Vagina (tissue), 2 donors: ENCODE data around the gene CERS5. TPM values are rescaled to one million over a fixed set of nuclear protein-coding genes. Genes with fewer than 3 reads are reported as not detected.

Experiments used
- DNase-seq, 2 donors: peaks; one replicate each; pipeline ENCODE4 v3.0.0-alpha.2; 2017; ENCODE audit errors: extremely low spot score in 2 of 2
- H3K27ac ChIP-seq: fragments of 200-600 bp; sonication (generic); one replicate; pipeline ENCODE4 v1.5.1; 2019
- H3K27me3 ChIP-seq: fragments of 200-600 bp; sonication (generic); one replicate; pipeline ENCODE4 v1.5.1; 2019
- H3K36me3 ChIP-seq, 2 donors: fragments of 200-600 bp; sonication (generic); one replicate each; pipeline ENCODE4 v1.5.1; 2017 to 2019
- H3K4me1 ChIP-seq: fragments of 200-600 bp; sonication (generic); one replicate; pipeline ENCODE4 v1.5.1; 2019
- H3K4me3 ChIP-seq, 2 donors: fragments of 200-600 bp; sonication (generic); 1 replicate in 1 of 2; 2 replicates in 1 of 2; pipeline ENCODE4 v1.5.1; 2016 to 2019
- H3K9me3 ChIP-seq: fragments of 200-600 bp; sonication (generic); one replicate; pipeline ENCODE4 v1.5.1; 2019
- POLR2A ChIP-seq, 2 donors: fragments of 450-650 bp; IDR thresholded peaks; one replicate each; pipeline ENCODE4 v1.6.1; 2017; ENCODE audit warnings: antibody characterized with exemption in 2 of 2, mild to moderate bottlenecking in 2 of 2, moderate library complexity in 2 of 2
- POLR2AphosphoS5 ChIP-seq, 2 donors: sonication (generic); formaldehyde crosslinking; IDR thresholded peaks; one replicate each; pipeline ENCODE4 v1.9.0; 2017; ENCODE audit warnings: antibody characterized with exemption in 2 of 2, mild to moderate bottlenecking in 2 of 2, low read depth in 1 of 2; ENCODE audit not compliant: insufficient read depth in 1 of 2
- intact Hi-C: fragments of 100-400 bp; cut with DNase I; formaldehyde crosslinking; loops from one replicate; pipeline ENCODE4 v1.15.1; 2023
- total RNA-seq: library from RNA; depleted of rRNA; stranded (reverse); fragments of >200 nt; gene quantifications from one replicate; pipeline ENCODE4 v1.2.3, GENCODE V29; 2016
- TF ChIP-seq, protein P1 (sequence below), 3 experiments: fragments of 450-650 bp in 2 of 3; fragments of 200-600 bp in 1 of 3; sonication (generic) in 1 of 3; IDR thresholded peaks; one replicate each; pipeline ENCODE4 v1.5.1; 2017 to 2019; ENCODE audit warnings: antibody characterized with exemption in 3 of 3, mild to moderate bottlenecking in 2 of 3, moderate library complexity in 2 of 3

The CERS5 gene
- total RNA-seq, 1 donor from 2014 or later: 45.2 TPM

DNA sequence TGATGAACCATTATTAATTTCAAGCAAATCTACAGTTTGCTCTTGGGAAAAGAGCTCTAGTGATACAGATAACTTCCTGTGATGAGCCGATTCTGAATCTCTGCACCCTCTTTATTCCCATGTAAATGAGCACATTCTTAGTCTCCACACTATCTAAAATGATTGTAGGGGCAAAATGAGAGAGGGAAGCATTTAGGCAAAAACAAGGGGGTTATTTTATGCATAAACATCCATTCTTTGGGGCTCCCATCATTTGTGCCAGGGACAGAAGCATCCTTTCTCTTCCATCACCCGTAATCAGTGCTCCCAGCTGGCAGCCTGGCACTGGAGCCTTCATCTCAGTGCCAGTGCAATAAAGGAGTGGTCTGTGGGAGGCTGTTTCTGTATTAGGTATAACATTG is 65.0 kb downstream of the CERS5 start:
- Histone ChIP-seq H3K4me3 (no peak overlapping the region), H3K4me1 (peaks cover 19% of the 10 kb centered on the region), H3K27me3 (no peaks in the 10 kb centered on the region), H3K27ac (no peak overlapping the region), H3K9me3 (no peaks in the 10 kb centered on the region), H3K36me3 (peaks cover 0 to 19% of the 10 kb centered on the region in 2 donors)
- intact Hi-C loops: no loop called here
- no peak for DNase-seq
- TF ChIP-seq, protein P1, sequence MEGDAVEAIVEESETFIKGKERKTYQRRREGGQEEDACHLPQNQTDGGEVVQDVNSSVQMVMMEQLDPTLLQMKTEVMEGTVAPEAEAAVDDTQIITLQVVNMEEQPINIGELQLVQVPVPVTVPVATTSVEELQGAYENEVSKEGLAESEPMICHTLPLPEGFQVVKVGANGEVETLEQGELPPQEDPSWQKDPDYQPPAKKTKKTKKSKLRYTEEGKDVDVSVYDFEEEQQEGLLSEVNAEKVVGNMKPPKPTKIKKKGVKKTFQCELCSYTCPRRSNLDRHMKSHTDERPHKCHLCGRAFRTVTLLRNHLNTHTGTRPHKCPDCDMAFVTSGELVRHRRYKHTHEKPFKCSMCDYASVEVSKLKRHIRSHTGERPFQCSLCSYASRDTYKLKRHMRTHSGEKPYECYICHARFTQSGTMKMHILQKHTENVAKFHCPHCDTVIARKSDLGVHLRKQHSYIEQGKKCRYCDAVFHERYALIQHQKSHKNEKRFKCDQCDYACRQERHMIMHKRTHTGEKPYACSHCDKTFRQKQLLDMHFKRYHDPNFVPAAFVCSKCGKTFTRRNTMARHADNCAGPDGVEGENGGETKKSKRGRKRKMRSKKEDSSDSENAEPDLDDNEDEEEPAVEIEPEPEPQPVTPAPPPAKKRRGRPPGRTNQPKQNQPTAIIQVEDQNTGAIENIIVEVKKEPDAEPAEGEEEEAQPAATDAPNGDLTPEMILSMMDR (IDR thresholded peaks at IDR 0.05): no peak
- no peak for TF ChIP-seq POLR2A (IDR thresholded peaks at IDR 0.05)
- TF ChIP-seq POLR2AphosphoS5 (IDR thresholded peaks at IDR 0.05; ENCODE audit: insufficient read depth in 1 of 2, low read depth in 1 of 2): no peak

DNA sequence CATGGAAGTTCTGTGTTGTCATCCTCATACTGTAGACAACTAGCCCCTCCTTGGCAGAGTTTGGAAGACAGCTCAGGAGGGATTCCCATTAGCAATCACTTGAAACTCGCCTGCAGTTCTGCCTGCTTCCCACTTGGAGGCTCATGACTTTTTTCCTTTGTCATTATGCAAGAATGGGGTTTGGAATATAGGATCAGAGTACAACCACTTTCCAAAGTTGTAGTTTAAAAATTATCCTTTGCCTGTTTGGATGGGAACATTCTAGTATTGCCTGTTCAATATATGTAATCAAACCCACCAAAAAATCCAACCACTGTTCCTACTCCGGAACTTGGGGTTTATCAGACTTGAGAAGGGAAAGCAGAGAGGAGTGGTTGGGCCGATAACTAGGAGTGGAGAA is 65.5 kb downstream of the CERS5 start:
- Histone ChIP-seq H3K27me3 (no peaks in the 10 kb centered on the region), H3K4me3 (no peak overlapping the region), H3K36me3 (peaks cover 0 to 23% of the 10 kb centered on the region in 2 donors), H3K4me1 (peaks cover 19% of the 10 kb centered on the region), H3K27ac (no peak overlapping the region), H3K9me3 (no peaks in the 10 kb centered on the region)
- TF ChIP-seq, protein P1 (IDR thresholded peaks at IDR 0.05): peak in 1 of 3 experiments; percentile 27
- TF ChIP-seq POLR2AphosphoS5 (IDR thresholded peaks at IDR 0.05; ENCODE audit: insufficient read depth in 1 of 2, low read depth in 1 of 2): no peak
- intact Hi-C loops: no loop called here
- no peak for DNase-seq

DNA sequence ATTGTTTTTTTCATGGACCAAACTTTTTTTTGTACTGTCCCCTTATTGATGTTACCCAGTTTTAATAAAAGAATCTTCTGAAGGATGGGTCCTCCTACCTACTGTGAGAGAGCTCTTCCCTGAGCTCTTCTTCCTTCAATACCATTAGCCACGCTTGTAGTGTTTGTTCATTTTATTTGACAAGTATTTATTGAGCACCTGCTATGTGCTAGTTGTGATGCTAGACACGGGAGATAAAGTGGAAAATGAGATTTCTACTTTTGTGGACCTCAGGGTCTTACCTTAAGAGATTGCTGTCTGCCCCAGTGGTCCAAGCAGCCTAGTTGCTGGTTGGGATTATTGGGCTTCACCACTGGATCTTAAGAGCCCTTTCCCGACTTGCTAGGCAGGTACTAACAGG is 66.6 kb downstream of the CERS5 start:
- Histone ChIP-seq H3K36me3 (peaks cover under 1 to 34% of the 10 kb centered on the region in 2 donors), H3K27ac (no peak overlapping the region)
- intact Hi-C loops: no loop called here

DNA sequence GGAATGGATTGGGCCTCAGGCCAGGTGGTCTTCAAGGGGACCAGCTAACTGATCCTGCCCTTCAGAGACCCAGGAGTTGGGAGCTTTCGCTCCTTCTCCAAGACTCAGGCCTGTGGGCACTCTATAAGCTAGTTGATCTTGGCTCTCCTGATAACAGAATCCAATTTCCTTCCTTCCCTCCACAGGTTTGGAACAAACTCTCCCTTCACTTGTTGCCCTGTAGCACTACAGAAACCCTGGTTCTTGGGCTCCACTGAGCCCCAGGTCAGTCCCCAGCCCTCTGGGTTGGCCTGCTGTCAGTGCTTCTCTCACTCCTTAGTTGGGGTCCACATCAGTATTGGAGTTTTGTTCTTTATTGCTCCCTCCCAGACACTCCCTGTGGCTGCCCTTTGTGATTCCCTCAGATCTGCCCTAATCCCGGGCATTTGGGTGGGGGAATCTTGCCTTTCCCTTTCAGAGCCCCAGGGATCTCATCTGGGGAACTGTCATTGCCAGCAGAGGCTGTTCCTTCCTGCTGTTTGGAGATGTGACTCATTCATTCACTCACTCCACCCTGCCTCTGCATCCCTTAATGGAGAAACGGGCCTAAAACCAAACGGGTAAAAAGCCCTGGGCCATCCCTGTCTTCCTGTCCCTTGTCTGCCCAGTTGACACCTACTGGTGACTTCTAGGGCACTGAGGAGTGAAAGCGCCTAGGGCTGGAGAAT is 67.7 kb downstream of the CERS5 start:
- Histone ChIP-seq H3K4me1 (peaks cover 16% of the 10 kb centered on the region), H3K36me3 (peaks cover 4 to 45% of the 10 kb centered on the region in 2 donors), H3K27me3 (no peaks in the 10 kb centered on the region), H3K9me3 (no peaks in the 10 kb centered on the region), H3K27ac (peak overlapping the region; percentile 43), H3K4me3 (no peak overlapping the region)
- intact Hi-C loops: no loop called here
- DNase-seq: no peak
- TF ChIP-seq POLR2A (IDR thresholded peaks at IDR 0.05) (no peak), POLR2AphosphoS5 (IDR thresholded peaks at IDR 0.05; ENCODE audit: insufficient read depth in 1 of 2, low read depth in 1 of 2) (no peak)
- TF ChIP-seq, protein P1 (IDR thresholded peaks at IDR 0.05): no peak

More for the DNA sequence above, 66.6 kb downstream of the CERS5 start:
- Histone ChIP-seq H3K27me3 (no peaks in the 10 kb centered on the region), H3K4me3 (no peak overlapping the region), H3K4me1 (peaks cover 19% of the 10 kb centered on the region), H3K9me3 (no peaks in the 10 kb centered on the region)
- TF ChIP-seq POLR2AphosphoS5 (IDR thresholded peaks at IDR 0.05; ENCODE audit: insufficient read depth in 1 of 2, low read depth in 1 of 2) (no peak), POLR2A (IDR thresholded peaks at IDR 0.05) (no peak)
- TF ChIP-seq, protein P1 (IDR thresholded peaks at IDR 0.05): no peak
- no peak for DNase-seq

DNA sequence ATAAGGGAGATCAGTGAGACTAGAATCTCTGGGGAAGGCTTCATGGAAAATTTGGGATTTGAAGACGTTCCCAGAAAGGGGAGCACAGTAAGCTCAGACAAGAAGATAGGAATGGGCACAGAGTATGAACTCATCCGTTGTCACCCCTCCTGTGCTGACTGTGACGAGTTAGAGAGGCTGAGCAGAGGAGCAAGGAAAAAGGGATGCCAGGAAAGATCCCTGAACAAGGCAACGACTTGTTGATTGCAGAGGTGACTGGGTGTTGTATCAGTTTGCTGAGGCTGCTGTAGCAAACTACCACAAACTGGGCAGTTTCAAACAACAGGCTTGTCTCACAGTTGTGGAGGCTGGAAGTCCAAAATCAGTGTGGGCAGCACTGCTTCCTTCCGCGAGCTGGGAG is 69.2 kb downstream of the CERS5 start:
- Histone ChIP-seq H3K9me3 (no peaks in the 10 kb centered on the region), H3K27ac (no peak overlapping the region), H3K36me3 (peaks cover 4 to 60% of the 10 kb centered on the region in 2 donors), H3K27me3 (no peaks in the 10 kb centered on the region), H3K4me3 (no peak overlapping the region), H3K4me1 (peaks cover 4% of the 10 kb centered on the region)
- DNase-seq: no peak
- no peak for TF ChIP-seq POLR2AphosphoS5 (IDR thresholded peaks at IDR 0.05; ENCODE audit: insufficient read depth in 1 of 2, low read depth in 1 of 2)
- intact Hi-C loops: no loop called here
